NCI-H1092 (cell line): Measurements from ENCODE around the gene NDUFAF5.
A peak's percentile ranks its signal among the peaks of the same experiment; 100 is the strongest.
"Not testable (repeated sequence)": the region's sequence is repeated elsewhere in the genome, so short reads cannot be mapped to it uniquely, and the experiment has no call there.

Source experiments
- DNase-seq: peaks from one replicate; lab custom pipeline; 2025; lab: John Stamatoyannopoulos, UW

NDUFAF5 gene, protein sequence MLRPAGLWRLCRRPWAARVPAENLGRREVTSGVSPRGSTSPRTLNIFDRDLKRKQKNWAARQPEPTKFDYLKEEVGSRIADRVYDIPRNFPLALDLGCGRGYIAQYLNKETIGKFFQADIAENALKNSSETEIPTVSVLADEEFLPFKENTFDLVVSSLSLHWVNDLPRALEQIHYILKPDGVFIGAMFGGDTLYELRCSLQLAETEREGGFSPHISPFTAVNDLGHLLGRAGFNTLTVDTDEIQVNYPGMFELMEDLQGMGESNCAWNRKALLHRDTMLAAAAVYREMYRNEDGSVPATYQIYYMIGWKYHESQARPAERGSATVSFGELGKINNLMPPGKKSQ

DNA sequence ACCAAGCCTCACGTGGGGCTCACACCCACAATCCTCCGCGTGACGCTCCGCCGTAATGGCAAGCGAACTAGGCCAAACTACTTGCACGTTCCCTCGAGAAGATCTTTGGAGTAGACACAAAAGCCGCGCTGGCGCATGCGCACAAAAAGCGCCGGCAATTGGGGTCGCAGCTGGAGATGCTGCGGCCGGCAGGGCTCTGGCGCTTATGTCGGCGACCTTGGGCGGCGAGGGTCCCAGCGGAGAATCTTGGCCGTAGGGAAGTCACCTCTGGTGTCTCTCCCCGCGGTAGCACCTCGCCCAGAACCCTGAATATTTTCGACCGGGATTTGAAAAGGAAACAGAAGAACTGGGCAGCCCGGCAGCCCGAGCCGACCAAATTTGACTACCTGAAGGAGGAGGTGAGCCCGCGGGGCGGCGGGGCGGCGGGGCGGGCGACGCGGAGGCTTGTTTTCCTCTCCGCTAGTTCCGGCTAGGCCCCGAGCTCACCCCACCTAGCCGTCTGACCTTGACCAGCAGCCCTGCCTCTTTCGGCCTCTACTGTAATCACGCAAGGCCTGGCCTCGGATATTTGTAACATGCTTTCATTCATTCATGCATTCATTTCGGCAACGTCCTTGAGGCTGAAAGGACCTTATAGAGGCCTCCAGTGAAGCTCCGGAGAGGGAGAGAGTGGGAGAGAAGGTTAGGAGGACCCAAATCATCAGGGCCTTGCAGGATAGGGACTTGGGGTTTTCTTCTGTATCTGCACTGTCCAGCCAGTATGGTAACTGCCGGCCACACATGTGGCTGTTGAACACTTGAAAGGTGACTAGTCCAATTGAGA lies at the start of gene NDUFAF5, which contains the start of gene ESF1:
Gene NDUFAF5, plus strand, starts transcription at position 136 of the 823 bp plus-strand sequence. Its CDS starts 41 bp downstream, at position 177.
Gene ESF1, minus strand, starts transcription at position 27 of the 823 bp plus-strand sequence. CDS start 1,779 bp downstream, outside the sequence.
- peak; percentile 95 for DNase-seq

DNA sequence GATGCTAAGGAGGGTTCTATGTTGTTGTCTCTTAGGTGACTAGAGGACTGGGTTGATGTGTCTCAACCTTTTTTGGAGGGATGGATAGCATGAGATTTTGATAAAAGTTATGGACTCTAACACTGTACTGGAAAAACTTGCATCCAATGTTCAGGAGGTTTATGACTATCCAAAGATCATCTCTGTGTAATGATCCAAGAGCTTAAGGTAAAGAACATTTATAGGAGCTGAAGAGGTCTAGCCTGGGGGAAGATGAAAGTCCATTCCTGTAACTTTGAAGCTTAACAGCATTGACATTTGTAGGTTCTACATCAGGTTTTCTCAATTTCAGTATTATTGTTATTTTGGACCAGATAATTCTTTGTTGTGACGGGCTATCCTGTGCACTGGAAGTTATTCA lies 49.0 kb upstream of the NDUFAF5 start:
- no peak for DNase-seq

DNA sequence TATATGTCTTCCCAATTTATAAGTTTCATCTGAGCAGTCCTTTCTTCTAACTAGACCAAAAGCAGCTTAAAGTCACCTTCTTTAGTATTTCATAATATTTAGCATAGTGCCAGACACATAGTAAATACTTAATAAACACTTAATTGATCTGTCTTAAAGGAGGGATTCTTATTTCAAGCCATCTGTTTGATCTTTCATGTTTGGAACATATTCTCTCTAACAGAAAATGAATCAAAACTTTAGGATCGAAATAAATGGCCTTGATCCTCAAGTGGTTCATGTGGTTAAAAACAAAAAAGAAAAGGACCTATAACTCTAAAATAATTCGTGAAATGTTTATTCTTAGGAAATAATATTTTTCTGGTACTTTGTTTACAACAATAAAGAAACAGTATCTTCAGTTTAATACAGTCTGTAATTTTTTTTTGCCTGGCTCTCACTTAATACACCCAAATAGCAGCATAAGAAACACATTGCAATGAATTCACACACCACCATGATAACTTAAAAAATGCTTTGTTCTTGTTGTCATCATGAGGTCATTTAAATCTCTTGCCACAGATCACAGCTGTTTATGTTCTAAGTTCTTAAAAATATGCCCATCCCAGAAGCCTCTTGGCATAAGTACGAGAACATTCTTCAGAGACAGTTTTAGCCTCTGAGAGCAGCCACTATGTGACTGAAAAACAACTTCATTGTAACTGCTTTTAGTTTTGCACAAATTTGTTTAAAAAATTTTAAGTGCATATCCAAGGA lies 48.2 kb upstream of the NDUFAF5 start:
- DNase-seq, result no peak

DNA sequence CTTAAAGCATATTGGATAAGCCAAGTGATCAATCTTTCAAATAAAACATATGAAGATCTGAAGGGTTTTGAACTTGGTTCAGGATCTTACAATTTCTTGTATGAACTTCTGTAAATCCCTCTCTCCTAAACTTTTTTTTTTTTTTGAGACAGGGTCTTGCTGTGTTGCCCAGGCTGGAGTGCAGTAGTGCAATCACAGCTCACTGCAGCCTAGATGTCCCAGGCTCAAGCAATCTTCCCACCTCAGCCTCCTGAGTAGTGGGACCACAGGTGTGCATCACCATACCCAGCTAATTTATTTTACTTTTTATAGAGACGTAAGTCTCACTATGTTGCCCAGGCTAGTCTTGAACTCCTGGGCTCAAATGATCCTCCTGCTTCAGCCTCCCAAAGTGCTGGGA lies 46.6 kb upstream of the NDUFAF5 start:
- DNase-seq, result not testable (repeated sequence)

DNA sequence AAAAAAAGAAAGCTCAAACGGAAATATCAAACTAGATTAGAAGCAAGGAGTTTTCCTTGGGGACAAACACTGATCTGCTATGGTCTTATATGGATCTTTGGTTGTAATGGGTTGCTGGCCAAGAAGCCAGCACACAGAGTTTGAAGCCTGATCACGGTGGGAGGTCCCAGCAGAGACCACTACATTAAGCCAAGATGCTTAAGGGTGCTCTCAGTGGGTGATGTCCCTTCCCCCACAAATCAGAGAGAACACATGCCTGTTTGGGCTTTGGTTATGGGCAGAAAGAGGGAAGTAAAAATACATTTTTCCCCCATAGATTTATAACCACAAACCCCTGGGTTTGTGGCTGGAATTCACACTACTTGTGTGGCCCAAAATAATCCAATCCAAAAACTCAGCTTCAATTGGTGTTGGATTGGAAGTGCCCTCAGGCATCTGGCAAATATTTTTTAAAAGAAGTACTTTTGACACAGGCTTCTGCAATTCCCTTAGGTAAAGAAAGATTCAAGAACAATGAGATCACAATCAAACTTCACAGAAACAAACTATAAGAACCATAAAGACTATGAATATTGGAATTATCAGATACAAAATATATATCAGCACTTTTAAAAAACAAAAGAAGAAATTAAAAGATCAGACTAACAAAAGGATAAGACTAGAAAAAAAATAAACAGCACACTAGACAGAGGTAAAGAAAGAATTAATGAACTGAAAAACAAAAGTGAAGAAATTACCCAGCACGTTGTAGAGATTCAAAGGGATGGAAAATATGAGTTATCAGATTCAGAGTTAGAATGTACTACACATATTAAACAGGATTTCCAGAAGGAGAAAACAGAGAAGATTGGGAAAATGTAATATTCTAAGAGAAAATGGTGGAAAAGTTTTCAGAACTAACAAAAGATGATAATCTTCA lies 44.8 kb upstream of the NDUFAF5 start:
- no peak for DNase-seq

DNA sequence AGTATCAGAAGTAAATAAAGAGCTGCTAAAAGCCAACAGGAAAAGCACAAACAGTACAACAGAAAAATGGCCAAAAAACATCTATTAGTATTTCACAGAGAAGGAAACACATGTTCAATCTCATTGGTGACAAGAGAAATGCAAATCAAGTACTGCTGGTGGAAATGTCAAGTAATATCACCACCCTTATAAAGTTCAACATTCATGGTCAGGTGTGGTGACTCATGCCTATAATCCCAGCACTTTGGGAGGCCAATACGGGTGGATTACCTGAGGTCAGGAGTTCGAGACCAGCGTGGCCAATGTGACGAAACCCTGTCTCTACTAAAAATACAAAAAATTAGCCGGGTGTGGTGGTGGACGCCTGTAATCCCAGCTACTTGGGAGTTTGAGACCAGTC lies 42.9 kb upstream of the NDUFAF5 start:
- no peak for DNase-seq

DNA sequence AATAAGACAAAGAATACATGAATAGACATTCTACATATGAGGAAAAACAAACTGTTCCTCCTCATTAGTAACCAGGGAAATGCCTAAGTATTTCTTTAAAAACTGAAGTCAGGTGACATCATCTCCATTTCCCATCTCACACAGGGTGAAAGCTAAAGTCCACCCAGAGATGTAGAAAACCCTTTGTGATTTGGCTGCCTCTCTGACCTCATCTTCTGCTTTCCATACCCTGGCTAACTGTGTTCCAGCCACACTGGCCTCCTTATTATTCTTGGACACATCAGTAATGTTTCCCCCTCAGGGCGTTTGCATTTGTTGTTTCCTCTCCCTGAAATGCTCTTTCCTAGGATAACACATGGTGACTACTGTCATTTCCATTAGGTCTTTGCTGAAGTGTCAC lies 40.5 kb upstream of the NDUFAF5 start:
- DNase-seq, result no peak

DNA sequence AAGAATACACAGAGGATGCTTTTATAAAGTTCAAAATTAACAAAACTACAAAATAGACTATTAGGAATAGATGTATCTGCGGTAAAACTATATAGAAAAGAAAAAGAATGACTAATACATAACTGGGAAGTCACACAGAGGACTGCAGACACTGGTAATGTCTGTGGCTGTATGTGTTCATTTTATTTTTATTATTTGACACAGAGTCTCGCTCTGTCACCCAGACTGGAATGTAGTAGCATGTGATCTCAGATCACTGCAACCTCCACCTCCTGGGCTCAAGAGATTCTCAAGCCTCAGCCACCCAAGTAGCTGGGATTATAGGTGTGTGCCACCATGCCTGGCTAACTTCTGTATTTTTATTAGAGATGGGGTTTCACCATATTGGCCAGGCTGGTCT lies 39.0 kb upstream of the NDUFAF5 start:
- no peak for DNase-seq

DNA sequence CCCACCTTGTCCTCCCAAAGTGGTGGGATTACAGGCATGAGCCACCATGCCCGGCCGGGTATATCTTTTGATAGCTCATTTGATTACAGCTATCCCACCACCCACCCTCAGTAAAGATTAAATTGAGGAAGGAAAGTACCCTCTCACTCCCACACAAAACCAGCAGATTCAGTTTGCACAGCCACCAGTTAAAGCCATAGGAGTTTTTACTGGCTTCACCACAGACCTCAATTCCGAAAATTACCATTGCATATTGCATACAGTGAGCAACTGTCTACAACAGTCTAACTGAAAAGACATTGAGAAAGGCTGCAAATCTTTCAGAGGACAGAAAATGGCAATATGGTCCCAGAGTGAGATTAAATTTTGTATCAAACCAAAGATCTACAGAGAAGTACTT lies 35.0 kb upstream of the NDUFAF5 start:
- DNase-seq, result no peak

DNA sequence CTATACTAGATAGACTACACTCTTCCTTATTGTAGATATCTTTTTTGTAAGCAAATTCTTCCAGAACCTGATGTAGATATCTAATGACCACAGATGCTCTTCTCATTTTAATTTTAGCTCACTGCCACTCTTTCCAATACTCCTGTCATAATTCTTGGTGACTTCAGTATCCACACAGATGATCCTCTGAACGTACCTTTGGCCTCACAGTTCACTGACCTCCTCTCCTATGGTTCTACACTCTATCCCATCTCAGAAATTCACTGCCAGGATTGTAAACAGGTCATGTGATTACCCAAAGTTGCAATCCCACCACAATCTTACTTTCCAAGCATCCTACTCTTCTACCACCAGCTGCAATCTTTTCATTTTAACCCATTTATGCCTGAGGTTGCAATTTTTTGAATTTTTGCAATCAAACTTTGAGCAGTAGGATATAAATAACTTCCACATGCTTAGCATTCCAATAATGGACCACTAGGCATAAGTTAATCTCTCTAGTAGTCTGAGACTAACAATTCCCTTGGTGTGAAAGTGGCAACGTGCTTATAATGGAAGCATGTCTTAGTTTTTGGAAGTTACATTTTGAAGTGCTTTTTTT lies 31.3 kb upstream of the NDUFAF5 start:
- no peak for DNase-seq

DNA sequence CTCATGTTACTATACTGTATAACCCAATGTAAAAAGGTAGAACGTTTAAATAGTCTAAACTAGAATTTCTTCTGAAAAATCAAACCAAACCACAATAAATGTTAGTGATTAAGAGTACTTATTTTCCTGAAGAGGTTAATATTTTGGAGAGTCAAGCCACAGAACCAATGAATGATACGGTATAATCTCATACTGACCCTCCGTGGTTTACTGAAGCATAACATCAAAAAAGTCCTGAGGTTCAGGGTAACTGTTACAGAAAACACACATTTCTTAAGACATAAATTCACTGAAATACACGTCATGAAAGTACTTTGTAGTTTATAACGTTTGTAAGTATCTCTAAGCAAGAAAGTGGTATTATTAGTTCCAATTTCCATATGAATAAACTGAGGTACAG lies 29.0 kb upstream of the NDUFAF5 start:
- DNase-seq, result no peak

DNA sequence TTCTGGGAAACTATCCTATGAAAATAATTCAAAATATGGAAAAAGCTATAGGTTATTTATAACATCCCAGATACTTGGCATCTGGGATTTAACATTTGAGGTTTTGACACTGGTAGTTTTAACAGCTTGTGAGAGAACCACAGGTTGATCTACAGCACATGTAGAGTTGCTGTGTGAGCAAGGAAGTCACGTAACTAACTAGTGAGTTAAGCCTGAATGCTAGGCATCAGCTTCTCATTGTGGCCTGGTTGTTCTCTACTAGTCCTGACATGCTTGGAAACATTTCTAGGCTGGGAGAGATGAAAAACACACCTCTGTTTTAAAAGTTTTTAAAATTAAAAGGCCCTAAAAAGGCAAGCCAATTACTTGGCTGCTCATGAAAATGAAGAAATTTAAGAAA lies 28.3 kb upstream of the NDUFAF5 start:
- DNase-seq, result no peak

DNA sequence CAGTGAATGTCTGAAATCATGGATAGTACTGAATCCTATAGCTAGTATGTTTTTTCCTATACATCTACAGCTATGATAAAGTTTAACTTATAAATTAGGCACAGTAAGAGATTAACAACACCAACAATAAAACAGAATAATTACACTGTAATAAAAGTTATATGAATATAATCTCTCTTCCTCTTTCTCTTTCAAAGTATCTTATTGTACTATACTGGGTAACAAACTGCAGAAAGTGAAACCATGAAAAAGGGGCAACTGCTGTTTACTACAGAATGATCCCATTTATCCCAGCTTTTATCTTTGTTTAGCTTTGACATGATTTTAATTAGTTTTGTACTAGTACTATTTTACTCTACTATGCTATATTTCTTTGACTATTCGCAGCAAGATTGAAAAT lies 25.9 kb upstream of the NDUFAF5 start:
- no peak for DNase-seq

DNA sequence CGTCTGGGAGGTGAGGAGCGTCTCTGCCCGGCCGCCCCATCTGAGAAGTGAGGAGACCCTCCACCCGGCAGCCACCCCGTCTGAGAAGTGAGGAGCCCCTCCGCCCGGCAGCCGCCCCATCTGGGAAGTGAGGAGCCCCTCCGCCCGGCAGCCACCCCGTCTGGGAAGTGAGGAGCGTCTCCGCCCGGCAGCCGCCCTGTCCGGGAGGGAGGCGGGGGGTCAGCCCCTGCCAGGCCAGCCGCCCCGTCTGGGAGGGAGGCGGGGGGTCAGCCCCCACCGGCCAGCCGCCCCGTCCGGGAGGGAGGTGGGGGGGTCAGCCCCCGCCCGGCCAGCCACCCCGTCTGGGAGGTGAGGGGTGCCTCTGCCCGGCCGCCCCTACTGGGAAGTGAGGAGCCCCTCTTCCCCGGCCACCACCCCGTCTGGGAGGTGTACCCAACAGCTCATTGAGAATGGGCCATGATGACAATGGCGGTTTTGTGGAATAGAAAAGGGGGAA lies 24.3 kb upstream of the NDUFAF5 start:
- not testable (repeated sequence) for DNase-seq

DNA sequence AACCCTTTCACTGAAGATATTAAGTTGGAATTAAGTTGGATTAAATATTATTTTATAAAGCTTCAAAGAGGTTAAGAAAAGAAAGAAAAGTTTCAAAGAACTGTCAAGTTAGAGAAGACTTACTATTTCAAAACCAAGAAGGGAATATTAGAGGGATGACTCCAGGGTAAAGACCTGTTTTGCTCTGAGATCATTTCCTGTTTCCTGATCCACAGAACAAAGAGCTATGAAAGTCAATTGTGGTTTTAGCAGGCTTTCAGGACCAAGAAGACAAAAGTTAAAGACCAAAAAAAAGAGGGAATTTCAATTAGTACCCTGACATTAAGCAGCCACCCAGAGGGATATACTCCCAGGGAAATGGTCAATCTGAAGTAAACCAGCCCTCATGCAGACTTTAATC lies 19.5 kb upstream of the NDUFAF5 start:
- DNase-seq, result no peak

DNA sequence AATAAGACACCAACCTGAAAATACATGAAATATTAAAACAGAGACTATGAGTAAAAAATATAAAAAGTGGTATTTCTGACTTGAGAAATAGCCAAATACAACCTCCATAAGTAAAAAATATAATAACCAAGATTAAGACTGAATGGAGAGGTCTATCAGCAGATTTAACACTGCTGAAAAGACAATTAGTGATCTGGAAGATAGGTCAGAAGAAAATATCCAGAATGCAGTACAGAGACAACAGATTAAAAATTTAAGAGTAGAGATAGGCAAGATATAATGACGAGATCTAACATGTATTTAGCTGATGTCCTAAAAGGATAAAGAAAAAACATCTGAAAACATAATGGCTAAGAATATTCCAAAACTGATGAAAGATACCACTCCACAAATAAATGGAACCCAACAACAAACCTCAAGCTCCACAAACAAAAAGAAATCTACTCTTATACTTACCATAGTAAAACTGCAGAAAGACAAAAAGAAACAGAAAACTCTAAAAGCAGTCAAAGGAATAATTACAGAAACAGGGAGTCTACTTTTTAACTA lies 18.9 kb upstream of the NDUFAF5 start:
- DNase-seq, result no peak

DNA sequence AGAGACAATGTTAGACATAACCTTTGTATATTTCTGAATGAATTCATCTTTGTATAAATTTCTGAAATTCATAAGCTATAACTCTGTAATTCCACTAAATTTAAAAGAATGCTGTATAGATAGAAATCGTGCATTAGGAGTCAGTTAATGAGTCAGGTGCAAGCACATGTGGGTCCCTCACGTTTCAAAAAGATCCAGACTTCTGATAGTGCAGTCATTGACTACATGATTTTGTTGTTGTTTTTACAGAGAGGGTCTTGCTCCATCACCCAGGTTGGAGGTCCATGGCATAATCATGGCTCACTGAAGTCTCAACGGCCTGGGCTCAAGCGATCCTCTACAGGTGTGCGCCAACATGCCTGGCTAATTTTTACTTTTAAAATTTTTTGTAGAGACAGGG lies 14.7 kb upstream of the NDUFAF5 start:
- no peak for DNase-seq

DNA sequence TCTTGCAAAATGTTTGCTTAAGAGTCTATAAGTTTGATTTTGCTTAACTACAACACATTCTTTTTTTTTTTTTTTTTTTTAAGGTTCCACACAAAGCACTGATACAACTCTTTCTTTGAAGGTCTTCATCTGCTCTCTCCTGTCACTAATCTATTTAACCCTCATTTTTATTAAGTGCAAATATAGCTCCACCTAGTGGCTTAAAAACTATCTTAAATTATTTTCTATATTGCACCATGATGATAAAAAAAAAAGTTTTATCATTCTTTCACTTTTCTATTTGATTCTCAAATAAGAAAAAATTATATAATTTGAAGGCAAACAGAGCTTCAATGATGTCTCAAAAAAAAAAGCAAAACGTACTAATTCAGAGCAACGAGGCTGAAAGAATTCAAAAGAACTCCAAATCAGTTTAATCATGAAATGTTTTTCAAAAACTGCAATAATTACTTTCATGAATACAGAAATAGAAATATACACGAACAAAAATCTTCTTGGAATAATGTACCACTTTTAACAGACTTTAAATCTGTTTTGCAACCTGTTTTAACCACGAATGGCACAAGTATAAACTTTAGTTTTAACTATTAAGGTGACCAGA lies 12.9 kb upstream of the NDUFAF5 start:
- DNase-seq, result no peak

DNA sequence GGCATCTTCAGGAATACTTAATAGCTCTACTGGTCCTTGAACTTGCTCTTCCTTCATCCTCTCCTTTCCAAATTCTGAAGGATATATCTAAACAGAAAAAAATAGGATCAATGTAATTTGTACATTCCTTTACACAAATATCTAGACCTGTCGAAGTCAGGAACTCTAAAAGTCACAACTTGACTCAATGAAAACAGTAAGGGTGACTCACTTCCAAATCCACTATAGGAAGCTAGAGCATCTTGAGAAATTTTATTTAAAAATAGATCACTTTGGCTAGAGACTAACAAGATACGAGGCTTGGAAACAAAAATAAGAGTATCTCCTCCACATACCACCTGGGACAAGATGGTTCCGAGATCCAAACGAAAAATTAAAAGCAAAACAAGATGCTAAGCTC lies 12.3 kb upstream of the NDUFAF5 start:
- no peak for DNase-seq

DNA sequence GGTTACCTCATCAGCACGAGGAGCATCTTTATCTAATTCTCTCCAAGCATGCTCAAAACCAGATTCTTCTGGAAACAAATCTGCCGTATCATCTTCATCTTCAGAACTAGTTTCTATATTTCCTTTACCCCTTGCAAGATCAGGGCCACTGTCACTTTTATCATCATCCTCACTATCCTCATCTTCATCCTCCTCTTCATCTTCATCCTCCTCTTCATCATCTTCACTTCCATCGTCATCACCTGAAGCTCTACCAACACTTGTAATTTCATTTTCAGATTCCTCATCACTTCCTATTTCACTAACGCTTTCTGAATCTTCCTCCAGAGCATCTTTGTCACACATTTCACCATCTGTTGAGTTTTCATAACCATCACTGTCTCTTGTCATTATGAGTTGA lies 9.0 kb upstream of the NDUFAF5 start:
- DNase-seq, result no peak
